HG03432 (cell line): ENCODE data around the gene B3GNT9.
"Not testable (repeated sequence)": the region's sequence is repeated elsewhere in the genome, so short reads cannot be mapped to it uniquely, and the experiment has no call there.

ENCODE experiments used
- ATAC-seq: cut with Tn5 transposase; IDR thresholded peaks from one replicate; pipeline ENCODE4 v1.9.1; 2021; ENCODE audit warnings: mild to moderate bottlenecking, moderate library complexity; ENCODE audit not compliant: unreplicated experiment

B3GNT9 gene

GRCh38 chr16:67151431-67152097, 766 bp upstream of the B3GNT9 start:
- ATAC-seq: no peak

GRCh38 chr16:67150047-67150832, 558 bp downstream of the B3GNT9 start:
- ATAC-seq: peak; percentile 45

GRCh38 chr16:67149276-67150046, 1.3 kb downstream of the B3GNT9 start:
- no peak for ATAC-seq

GRCh38 chr16:67148656-67149275, 2.0 kb downstream of the B3GNT9 start:
- ATAC-seq: no peak

- ATAC-seq: no peak
These were observed 2.6 kb downstream of the B3GNT9 start for GRCh38 chr16:67148221-67148620.

GRCh38 chr16:67147437-67148140, 3.2 kb downstream of the B3GNT9 start:
- ATAC-seq: no peak

GRCh38 chr16:67146523-67147357, 4.1 kb downstream of the B3GNT9 start:
- ATAC-seq: no peak

GRCh38 chr16:67145746-67146145, 5.1 kb downstream of the B3GNT9 start:
- ATAC-seq: no peak

- ATAC-seq: no peak
These were observed 5.9 kb downstream of the B3GNT9 start for GRCh38 chr16:67144943-67145342.

- no peak for ATAC-seq
These were observed 8.5 kb downstream of the B3GNT9 start for GRCh38 chr16:67142342-67142741.

- no peak for ATAC-seq
These were observed 9.4 kb downstream of the B3GNT9 start for GRCh38 chr16:67141391-67141790.

- ATAC-seq: no peak
These were observed 13.2 kb downstream of the B3GNT9 start for GRCh38 chr16:67137605-67138004.

GRCh38 chr16:67129422-67129821, 21.4 kb downstream of the B3GNT9 start:
- no peak for ATAC-seq

GRCh38 chr16:67128887-67129286, 21.9 kb downstream of the B3GNT9 start:
- ATAC-seq: no peak

- no peak for ATAC-seq
These were observed 22.4 kb downstream of the B3GNT9 start for GRCh38 chr16:67128417-67128816.

GRCh38 chr16:67122799-67123198, 28.0 kb downstream of the B3GNT9 start:
- not testable (repeated sequence) for ATAC-seq

GRCh38 chr16:67120025-67120424, 30.8 kb downstream of the B3GNT9 start:
- ATAC-seq: no peak

- ATAC-seq: no peak
These were observed 33.1 kb downstream of the B3GNT9 start for GRCh38 chr16:67117716-67118115.

- no peak for ATAC-seq
These were observed 34.1 kb downstream of the B3GNT9 start for GRCh38 chr16:67116388-67117311.
